AG10803 (cell line): ENCODE data around the gene NEDD4.
"Not testable (repeated sequence)": the region's sequence is repeated elsewhere in the genome, so short reads cannot be mapped to it uniquely, and the experiment has no call there.

Experiments used
- DNase-seq: peaks from one replicate; pipeline ENCODE4 v3.0.0; 2010; ENCODE audit warnings: low read depth
- H3K4me3 ChIP-seq: 2 replicates; pipeline ENCODE4 v1.5.1; 2011; ENCODE audit warnings: mild to moderate bottlenecking, low read length, control low read depth
- TF ChIP-seq, protein P1 (sequence below): conservative IDR thresholded peaks from 2 replicates; pipeline ENCODE4 v1.5.1; 2011; ENCODE audit warnings: mild to moderate bottlenecking, low read length, control low read depth, inconsistent platforms

NEDD4 gene

DNA sequence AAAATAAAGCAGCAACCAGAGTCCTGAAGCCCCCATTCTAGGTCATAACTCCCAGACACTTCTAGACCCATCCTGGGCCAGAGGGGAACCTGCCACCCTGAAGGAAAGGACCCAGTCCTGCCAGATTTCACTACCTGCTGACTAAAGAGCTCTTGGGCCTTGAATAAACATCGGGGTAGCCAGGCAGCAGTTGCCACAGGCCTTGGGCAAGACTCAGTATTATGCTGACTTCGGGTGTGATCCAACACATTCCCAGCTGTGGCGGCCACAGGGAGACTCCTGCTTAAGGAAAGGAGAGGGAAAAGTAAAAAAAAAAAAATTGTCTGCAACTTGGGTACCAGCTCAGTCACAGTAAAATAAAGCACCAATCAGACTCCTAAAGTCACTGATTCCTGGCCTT, 23.8 kb downstream of the NEDD4 start:
- no peak for DNase-seq
- no peak overlapping the region for H3K4me3 ChIP-seq
- TF ChIP-seq, protein P1, sequence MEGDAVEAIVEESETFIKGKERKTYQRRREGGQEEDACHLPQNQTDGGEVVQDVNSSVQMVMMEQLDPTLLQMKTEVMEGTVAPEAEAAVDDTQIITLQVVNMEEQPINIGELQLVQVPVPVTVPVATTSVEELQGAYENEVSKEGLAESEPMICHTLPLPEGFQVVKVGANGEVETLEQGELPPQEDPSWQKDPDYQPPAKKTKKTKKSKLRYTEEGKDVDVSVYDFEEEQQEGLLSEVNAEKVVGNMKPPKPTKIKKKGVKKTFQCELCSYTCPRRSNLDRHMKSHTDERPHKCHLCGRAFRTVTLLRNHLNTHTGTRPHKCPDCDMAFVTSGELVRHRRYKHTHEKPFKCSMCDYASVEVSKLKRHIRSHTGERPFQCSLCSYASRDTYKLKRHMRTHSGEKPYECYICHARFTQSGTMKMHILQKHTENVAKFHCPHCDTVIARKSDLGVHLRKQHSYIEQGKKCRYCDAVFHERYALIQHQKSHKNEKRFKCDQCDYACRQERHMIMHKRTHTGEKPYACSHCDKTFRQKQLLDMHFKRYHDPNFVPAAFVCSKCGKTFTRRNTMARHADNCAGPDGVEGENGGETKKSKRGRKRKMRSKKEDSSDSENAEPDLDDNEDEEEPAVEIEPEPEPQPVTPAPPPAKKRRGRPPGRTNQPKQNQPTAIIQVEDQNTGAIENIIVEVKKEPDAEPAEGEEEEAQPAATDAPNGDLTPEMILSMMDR: no peak

DNA sequence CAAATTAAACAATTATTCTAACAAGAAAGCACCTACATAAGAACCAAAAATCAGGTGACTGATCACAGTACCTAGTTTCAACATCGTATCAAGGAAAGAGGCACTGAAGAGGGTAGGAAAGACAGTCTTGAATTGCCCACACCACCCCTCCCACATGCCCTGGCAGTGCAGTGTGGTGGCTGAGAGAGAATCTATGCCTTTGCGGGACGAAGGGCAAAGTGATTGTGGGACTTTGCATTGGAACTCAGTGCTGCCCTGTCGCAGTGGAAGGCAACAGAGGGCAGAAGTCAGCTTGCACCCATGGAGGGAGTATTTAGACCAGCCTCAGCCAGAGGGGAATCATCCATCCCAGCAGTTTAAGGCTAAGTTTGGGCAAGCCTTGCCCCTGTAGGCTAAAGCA, 24.5 kb downstream of the NEDD4 start:
- no peak for DNase-seq
- TF ChIP-seq, protein P1: no peak
- no peak overlapping the region for H3K4me3 ChIP-seq

DNA sequence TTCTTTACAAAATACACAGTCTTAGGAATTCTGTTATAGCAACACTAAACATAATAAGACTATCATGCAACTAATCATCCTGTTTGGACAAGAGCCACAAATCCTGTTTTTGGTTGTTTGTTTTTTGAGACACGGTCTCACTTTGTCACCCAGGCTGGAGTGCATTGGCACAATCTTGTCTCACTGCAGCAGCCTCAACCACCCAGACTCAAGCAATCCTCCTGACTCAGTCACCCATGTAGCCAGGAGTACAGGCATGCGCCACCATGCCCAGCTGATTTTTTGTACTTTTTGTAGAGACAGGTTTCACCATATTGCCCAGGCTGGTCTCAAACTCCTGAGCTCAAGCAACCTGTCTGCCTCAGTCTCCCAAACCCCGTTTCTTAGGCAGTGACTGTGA, 28.3 kb downstream of the NEDD4 start:
- H3K4me3 ChIP-seq: no peak overlapping the region
- TF ChIP-seq, protein P1: no peak
- no peak for DNase-seq

DNA sequence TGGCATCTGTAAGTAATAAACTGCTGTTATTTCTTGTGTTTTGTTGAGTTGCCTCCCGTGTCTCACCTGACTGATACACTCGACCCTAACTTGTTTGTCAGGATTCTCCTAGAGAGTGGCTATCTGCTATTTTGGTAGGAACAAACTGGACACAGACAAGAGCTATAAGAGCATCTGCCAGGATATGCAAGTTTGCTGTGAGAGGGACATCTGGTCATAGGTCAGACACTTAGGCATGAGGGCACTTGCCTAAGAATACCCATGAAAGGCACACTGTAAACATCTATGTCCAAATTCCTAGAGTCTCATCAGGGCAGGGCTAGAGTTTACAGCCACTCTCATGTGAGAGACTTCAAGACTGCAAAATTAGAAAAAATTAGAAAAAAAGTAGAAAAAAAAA, 32.5 kb downstream of the NEDD4 start:
- no peak for DNase-seq
- H3K4me3 ChIP-seq: no peak overlapping the region
- TF ChIP-seq, protein P1: no peak

DNA sequence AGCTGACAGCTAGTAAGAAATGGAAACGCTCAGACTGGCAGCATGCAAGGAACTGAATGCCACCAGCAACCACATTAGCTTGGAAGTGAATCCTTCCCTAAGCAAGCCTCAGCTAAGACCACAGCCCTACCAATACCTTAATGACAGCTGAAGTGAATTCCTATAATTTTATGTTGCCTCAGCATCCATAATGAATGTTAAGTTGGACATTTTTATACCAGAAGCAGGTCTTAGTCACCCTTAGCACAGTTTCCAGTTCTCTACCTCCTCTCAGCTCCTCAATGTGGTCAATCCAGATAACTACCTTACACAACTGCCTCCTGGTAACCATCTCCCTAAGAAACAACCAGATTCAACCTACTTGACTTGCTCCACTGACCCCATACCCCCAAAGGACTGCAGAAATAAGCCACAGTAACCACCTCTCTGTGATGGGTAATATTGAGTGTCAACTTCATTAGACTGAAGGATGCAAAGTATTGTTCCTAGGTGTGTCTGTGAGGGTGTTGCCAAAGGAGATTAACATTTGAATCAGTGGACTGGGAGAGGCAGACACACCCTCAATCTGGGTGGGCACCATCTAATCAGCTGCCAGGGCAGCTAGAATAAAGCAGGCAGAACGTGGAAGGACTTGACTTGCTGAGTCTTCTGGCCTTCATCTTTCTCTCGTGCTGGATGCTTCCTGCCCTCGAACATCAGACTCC, 33.5 kb downstream of the NEDD4 start:
- DNase-seq: peak; percentile 50
- TF ChIP-seq, protein P1: no peak
- no peak overlapping the region for H3K4me3 ChIP-seq

DNA sequence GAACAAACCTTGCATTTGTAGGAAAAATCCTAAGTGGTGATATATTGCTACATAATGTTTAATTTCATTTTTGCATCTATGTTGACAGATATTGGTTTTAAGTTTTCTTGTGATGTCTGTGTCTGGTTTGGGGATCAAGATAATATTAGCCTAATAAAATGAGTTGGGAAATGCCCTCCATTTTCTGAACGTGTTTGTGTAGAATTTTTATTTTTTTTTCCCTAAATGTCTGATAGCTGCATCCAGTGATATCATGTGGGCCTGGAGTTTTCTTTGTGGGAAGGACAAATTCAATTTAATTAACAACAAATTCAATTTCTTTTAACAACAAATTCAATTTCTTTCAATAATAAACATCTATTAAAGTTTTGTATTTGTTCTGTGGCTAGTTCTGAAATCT, 35.1 kb downstream of the NEDD4 start:
- TF ChIP-seq, protein P1: no peak
- no peak for DNase-seq
- H3K4me3 ChIP-seq: no peak overlapping the region

DNA sequence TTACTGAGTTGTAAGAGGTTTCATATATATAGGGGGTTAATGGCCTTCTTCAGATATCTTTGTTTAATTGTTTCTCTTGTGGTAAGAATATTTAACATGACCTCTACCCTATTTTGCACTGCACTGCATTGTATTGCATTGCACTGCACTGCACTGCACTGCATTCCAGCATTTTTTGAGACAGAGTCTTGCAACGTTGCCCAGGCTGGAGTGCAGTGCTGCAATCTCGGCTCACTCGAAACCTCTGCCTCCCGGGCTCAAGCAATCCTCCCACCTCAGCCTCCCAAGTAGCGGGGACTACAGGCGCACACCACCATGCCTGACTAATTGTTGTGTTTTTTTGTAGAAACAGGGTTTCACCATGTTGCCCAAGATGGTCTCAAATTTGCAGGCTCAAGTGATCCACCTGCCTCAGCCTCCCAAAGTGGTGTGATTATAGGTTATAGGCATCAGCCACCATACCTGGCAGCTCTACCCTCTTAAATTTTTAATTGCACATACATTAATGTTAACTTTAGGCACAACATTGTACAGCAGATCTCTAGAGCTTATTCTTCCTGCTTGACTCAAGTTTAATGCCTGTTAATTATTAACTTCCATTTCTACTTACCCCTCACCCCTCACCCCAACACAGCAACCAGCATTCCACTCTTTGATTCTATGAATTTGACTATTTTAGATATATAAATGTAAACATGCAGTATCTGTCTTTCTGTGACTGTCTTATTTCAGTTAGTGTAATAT, 38.4 kb downstream of the NEDD4 start:
- TF ChIP-seq, protein P1: no peak
- no peak for DNase-seq
- H3K4me3 ChIP-seq: no peak overlapping the region

DNA sequence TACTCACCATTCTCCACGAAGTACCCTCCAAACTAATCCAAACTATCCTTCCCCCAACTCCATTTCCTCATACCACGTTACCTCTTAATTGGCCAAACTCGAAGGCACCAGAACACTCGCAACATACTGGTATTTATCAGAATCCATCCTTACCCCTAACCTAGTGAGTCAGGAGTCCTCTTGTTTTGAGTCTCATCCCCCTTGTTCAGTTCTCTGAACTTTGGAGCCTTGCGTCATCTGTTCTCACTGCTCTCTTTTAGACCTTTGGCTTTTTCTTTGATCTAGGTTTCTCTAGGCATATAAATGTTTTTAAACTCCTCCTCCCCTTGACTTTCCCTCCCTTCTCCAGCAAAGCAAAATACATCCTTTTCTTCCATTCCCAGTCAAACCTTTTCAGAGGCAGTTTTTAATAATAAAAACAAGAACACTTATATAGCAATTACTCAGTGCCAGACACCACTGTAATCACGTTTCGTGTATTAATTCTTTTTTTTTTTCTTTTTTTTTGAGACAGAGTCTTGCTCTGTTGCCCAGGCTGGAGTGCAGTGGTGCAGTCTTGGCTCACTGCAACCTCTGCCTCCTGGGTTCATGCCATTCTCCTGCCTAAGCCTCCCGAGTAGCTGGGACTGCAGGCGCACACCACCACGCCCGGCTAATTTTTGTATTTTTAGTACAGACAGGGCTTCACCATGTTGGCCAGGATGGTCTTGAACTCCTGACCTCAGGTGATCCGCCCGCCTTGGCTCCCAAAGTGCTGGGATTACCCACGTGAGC, 40.7 kb downstream of the NEDD4 start:
- H3K4me3 ChIP-seq, DNase-seq: not testable (repeated sequence)

DNA sequence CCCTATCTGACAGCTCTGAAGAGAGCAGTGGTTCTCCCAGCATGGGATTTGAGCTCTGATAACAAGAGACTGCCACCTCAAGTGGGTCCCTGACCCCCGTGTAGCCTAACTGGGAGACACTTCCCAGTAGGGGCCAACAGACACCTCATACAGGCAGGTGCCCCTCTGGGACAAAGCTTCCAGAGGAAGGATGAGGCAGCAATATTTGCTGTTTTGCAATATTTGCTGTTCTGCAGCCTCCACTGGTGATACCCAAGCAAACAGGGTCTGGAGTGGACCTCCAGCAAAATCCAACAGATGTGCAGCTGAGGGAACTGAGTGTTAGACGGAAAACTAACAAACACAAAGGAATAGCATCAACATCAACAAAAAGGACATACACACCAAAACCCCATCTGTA, 48.8 kb downstream of the NEDD4 start:
- H3K4me3 ChIP-seq, DNase-seq: not testable (repeated sequence)
